K562 (cell line): ENCODE measurements around the gene ZNF581. TPM values are rescaled to one million over a fixed set of nuclear protein-coding genes. Genes with fewer than 3 reads are reported as not detected.

Experiments used
- BCL6 ChIP-seq: fragments of 250-450 bp; sonication (Bioruptor Pico); IDR thresholded peaks from 2 replicates; pipeline ENCODE4 v1.4.0; 2020
- BRD4 ChIP-seq: fragments of 200-600 bp; sonication (generic); IDR thresholded peaks from 2 replicates; pipeline ENCODE4 v1.6.1; 2017; ENCODE audit warnings: inconsistent platforms
- FOXA1 ChIP-seq: fragments of 450-650 bp; IDR thresholded peaks from 2 replicates; pipeline ENCODE4 v1.6.1; 2016; ENCODE audit warnings: mild to moderate bottlenecking, borderline replicate concordance
- GABPA ChIP-seq: fragments of 200-800 bp; sonication (Bioruptor generic); conservative IDR thresholded peaks from 2 replicates; pipeline ENCODE4 v1.6.1; 2016; ENCODE audit warnings: low read depth, missing genetic modification characterization, missing compliant biosample characterization
- HNRNPK ChIP-seq: fragments of 200-400 bp; formaldehyde crosslinking; IDR thresholded peaks from one replicate; pipeline ENCODE4 v1.6.1; 2018; ENCODE audit warnings: mild to moderate bottlenecking, low read depth, low read length; ENCODE audit not compliant: poor library complexity, severe bottlenecking
- KDM2B ChIP-seq: fragments of 250-450 bp; sonication (Bioruptor Pico); IDR thresholded peaks from 2 replicates; pipeline ENCODE4 v1.8.0; 2021; ENCODE audit warnings: mild to moderate bottlenecking, moderate library complexity
- LCOR ChIP-seq: sonication (generic); formaldehyde crosslinking; IDR thresholded peaks from 2 replicates; pipeline ENCODE4 v1.8.0; 2022; ENCODE audit warnings: mild to moderate bottlenecking, missing genetic modification reagents
- MCM3 ChIP-seq: fragments of 450-650 bp; IDR thresholded peaks from 2 replicates; pipeline ENCODE4 v1.6.1; 2016
- NFIC ChIP-seq: fragments of 450-650 bp; IDR thresholded peaks from 2 replicates; pipeline ENCODE4 v1.6.1; 2017; ENCODE audit warnings: mild to moderate bottlenecking, inconsistent platforms
- NR2F6 ChIP-seq: fragments of 450-650 bp; formaldehyde crosslinking; IDR thresholded peaks from 2 replicates; pipeline ENCODE4 v1.4.0; 2020; ENCODE audit warnings: mild to moderate bottlenecking
- TAF1 ChIP-seq: IDR thresholded peaks from 2 replicates; pipeline ENCODE4 v1.6.1; 2011; ENCODE audit warnings: mild to moderate bottlenecking, low read length, moderate library complexity; ENCODE audit not compliant: insufficient read depth, control insufficient read depth, severe bottlenecking; ENCODE audit errors: extremely low read depth
- ZNF696 ChIP-seq: fragments of 250-450 bp; sonication (Bioruptor Pico); conservative IDR thresholded peaks from 2 replicates; pipeline ENCODE4 v1.4.0; 2020; ENCODE audit warnings: mild to moderate bottlenecking, moderate library complexity
- polyA plus RNA-seq, 8 experiments: library from polyadenylated mRNA; depleted of rRNA in 4 of 8; stranded (reverse) in 5 of 8; unstranded in 3 of 8; fragments of >200 nt; fragmentation: Nextera tagmentation in 2 of 8; fragmentation: Illumina TruSeq in 1 of 8; extraction: Ambion mirVana in 2 of 8; extraction: Trizol in 1 of 8; gene quantifications; 2 replicates each; pipeline versions ENCODE4 v1.2.1 to v1.2.3, GENCODE V29; 2011 to 2014; ENCODE audit warnings: inconsistent platforms in 1 of 8, missing spikeins in 1 of 8
- total RNA-seq, 7 experiments: library from RNA; depleted of rRNA in 6 of 7; stranded (reverse); fragments of >200 nt in 6 of 7; fragmentation: Illumina TruSeq in 2 of 7; extraction: Trizol in 2 of 7; gene quantifications; 2 replicates each; pipeline versions ENCODE4 v1.2.1 to v1.2.3, GENCODE V29; 2011 to 2021; ENCODE audit warnings: low replicate concordance in 1 of 7
- TF ChIP-seq, protein P1 (sequence below): fragments of 250-450 bp; sonication (Bioruptor Pico); IDR thresholded peaks from 2 replicates; pipeline ENCODE4 v1.4.0; 2020; ENCODE audit warnings: borderline replicate concordance
- TF ChIP-seq, protein P2 (sequence below): fragments of 200-800 bp; sonication (Bioruptor generic); IDR thresholded peaks from 2 replicates; pipeline ENCODE4 v1.6.1; 2017; ENCODE audit warnings: missing genetic modification characterization, missing compliant biosample characterization
- TF ChIP-seq, protein P3 (sequence below): sonication (generic); formaldehyde crosslinking; IDR thresholded peaks from 2 replicates; pipeline ENCODE4 v1.8.0; 2022; ENCODE audit warnings: mild to moderate bottlenecking, missing genetic modification reagents
- TF ChIP-seq, protein P4 (sequence below): fragments of 250-450 bp; sonication (Bioruptor Pico); IDR thresholded peaks from 2 replicates; pipeline ENCODE4 v1.5.0; 2020; ENCODE audit warnings: mild to moderate bottlenecking, borderline replicate concordance

Gene ZNF581
- total and polyA plus RNA-seq, 9 of the 15 experiments (the other 6 are each of a cell fraction or from before 2014, with no cell fraction given) = 2.4 to 39.4 (median 15.4) TPM

DNA sequence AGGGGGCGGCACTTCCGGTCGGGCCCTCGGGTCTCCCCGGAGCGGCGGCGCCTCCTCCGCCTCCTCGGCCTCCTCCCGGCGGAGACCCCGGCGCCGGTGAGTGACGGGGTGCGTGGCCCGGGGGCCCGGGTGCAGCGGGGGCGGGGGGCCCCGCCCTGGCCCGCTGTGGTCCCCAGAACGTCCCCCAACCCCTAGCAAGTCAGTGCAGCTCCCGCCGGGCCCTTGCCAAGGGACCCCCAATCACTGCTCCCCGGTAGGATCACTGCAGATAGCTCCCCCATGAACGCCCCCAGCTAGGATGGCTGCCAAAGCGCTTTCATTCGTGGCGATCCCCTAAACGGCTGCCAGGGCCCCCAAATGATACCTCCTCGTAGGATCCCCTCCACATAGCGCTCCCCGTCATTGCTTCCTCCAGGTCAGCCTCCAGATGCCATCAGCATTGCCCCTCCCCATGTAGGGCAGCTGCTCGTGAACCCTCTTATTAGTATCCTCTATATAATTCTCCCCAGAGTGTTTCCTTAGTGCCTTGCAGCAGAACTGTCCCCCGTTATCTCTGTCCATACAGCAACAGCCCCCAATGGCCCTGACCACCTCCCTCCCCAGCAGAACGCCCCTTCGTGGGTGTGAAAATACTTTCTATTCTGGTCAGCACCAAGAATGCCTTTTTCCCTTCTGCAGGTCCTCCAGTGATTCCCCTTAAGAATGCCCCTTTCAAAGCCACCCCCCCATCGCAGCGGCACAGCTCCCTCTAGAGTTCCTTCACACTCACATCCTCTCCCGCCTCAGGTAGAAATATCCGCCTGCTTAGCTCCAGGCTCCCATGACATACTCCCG lies 37.6 kb upstream of the ZNF581 start, which contains the start of gene ZNF865 (continued):
- no peak for TF ChIP-seq NR2F6 (CRISPR knock-in tag)
- TF ChIP-seq, protein P1, sequence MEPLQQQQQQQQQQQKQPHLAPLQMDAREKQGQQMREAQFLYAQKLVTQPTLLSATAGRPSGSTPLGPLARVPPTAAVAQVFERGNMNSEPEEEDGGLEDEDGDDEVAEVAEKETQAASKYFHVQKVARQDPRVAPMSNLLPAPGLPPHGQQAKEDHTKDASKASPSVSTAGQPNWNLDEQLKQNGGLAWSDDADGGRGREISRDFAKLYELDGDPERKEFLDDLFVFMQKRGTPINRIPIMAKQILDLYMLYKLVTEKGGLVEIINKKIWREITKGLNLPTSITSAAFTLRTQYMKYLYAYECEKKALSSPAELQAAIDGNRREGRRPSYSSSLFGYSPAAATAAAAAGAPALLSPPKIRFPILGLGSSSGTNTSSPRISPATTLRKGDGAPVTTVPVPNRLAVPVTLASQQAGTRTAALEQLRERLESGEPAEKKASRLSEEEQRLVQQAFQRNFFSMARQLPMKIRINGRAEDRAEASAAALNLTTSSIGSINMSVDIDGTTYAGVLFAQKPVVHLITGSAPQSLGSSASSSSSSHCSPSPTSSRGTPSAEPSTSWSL (CRISPR knock-in tag) = no peak
- TF ChIP-seq, protein P2, sequence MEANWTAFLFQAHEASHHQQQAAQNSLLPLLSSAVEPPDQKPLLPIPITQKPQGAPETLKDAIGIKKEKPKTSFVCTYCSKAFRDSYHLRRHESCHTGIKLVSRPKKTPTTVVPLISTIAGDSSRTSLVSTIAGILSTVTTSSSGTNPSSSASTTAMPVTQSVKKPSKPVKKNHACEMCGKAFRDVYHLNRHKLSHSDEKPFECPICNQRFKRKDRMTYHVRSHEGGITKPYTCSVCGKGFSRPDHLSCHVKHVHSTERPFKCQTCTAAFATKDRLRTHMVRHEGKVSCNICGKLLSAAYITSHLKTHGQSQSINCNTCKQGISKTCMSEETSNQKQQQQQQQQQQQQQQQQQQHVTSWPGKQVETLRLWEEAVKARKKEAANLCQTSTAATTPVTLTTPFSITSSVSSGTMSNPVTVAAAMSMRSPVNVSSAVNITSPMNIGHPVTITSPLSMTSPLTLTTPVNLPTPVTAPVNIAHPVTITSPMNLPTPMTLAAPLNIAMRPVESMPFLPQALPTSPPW (CRISPR knock-in tag) = peak; percentile 49
- TF ChIP-seq GABPA = peak; percentile 92
- no peak for TF ChIP-seq MCM3
- TF ChIP-seq LCOR (CRISPR knock-in tag) = no peak
- no peak for TF ChIP-seq NFIC
- no peak for TF ChIP-seq KDM2B
- no peak for TF ChIP-seq BCL6 (CRISPR knock-in tag)
- peak; percentile 14 for TF ChIP-seq TAF1
- TF ChIP-seq ZNF696 (CRISPR knock-in tag) = no peak
- TF ChIP-seq, protein P3, sequence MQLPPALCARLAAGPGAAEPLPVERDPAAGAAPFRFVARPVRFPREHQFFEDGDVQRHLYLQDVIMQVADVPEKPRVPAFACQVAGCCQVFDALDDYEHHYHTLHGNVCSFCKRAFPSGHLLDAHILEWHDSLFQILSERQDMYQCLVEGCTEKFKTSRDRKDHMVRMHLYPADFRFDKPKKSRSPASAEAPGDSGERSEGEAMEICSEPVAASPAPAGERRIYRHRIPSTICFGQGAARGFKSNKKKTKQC (CRISPR knock-in tag) = no peak
- no peak for TF ChIP-seq HNRNPK
- TF ChIP-seq, protein P4, sequence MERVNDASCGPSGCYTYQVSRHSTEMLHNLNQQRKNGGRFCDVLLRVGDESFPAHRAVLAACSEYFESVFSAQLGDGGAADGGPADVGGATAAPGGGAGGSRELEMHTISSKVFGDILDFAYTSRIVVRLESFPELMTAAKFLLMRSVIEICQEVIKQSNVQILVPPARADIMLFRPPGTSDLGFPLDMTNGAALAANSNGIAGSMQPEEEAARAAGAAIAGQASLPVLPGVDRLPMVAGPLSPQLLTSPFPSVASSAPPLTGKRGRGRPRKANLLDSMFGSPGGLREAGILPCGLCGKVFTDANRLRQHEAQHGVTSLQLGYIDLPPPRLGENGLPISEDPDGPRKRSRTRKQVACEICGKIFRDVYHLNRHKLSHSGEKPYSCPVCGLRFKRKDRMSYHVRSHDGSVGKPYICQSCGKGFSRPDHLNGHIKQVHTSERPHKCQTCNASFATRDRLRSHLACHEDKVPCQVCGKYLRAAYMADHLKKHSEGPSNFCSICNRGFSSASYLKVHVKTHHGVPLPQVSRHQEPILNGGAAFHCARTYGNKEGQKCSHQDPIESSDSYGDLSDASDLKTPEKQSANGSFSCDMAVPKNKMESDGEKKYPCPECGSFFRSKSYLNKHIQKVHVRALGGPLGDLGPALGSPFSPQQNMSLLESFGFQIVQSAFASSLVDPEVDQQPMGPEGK (CRISPR knock-in tag) = no peak
- no peak for TF ChIP-seq FOXA1
- TF ChIP-seq BRD4 = no peak
